Activated CD4-positive, alpha-beta T cell treated with anti-CD3 and anti-CD28 coated beads for 36 hours (primary cell): ENCODE data around the gene DCAF8L2. TPM values are rescaled to one million over a fixed set of nuclear protein-coding genes. Genes with fewer than 3 reads are reported as not detected.

Source experiments
- ATAC-seq: fragments of 200-7000 bp; cut with Tn5 transposase; one replicate; pipeline ENCODE4 v1.10.0; 2021; ENCODE audit warnings: mild to moderate bottlenecking, moderate library complexity
- CTCF ChIA-PET: fragments of 350-600 bp; sonication (Branson Sonifier 250); formaldehyde crosslinking; loops from one replicate; lab custom pipeline; 2021; ENCODE audit warnings: antibody characterized with exemption; lab: Charles Lee
- POLR2A ChIA-PET: fragments of 350-600 bp; sonication (Branson Sonifier 250); formaldehyde crosslinking; loops from one replicate; lab custom pipeline; 2021; ENCODE audit warnings: antibody characterized with exemption, inconsistent platforms; lab: Charles Lee
- DNase-seq: peaks from one replicate; pipeline ENCODE4 v3.0.0-alpha.2; 2020
- H3K27ac Mint-ChIP-seq: one replicate; pipeline ENCODE4 v1.8.0; 2021; ENCODE audit warnings: mixed read lengths
- H3K27me3 Mint-ChIP-seq: one replicate; pipeline ENCODE4 v1.8.0; 2021; ENCODE audit warnings: mixed read lengths
- H3K36me3 Mint-ChIP-seq: one replicate; pipeline ENCODE4 v1.8.0; 2021; ENCODE audit warnings: low read depth, mixed read lengths
- H3K4me1 Mint-ChIP-seq: one replicate; pipeline ENCODE4 v1.8.0; 2021; ENCODE audit warnings: mixed read lengths
- H3K4me3 Mint-ChIP-seq: one replicate; pipeline ENCODE4 v1.8.0; 2021; ENCODE audit warnings: mild to moderate bottlenecking, moderate library complexity, mixed read lengths
- H3K9me3 Mint-ChIP-seq: one replicate; pipeline ENCODE4 v1.8.0; 2021; ENCODE audit warnings: low read depth, mixed read lengths
- intact Hi-C, 2 experiments: fragments of 100-400 bp; cut with DNase I in 1 of 2; cut with micrococcal nuclease in 1 of 2; formaldehyde crosslinking; loops; one replicate each; pipeline versions ENCODE4 v1.14.2 to v1.15.1; 2022 to 2024; cut with DNase I, micrococcal nuclease
- total RNA-seq, 2 experiments: library from RNA; stranded (reverse); gene quantifications; one replicate each; pipeline ENCODE4 v1.2.3, GENCODE V29; 2021

Gene DCAF8L2
- total RNA-seq, 2 experiments from 2014 or later, result not detected

- POLR2A ChIA-PET, result no interaction called here
- no peak overlapping the region for H3K27ac Mint-ChIP-seq
Measured at GRCh38 chrX:27751976-27752375, 161.8 kb downstream of the DCAF8L2 start.

GRCh38 chrX:27765718-27766117 lies 175.6 kb downstream of the DCAF8L2 start:
- Mint-ChIP-seq H3K9me3 (peaks cover 1% of the 10 kb centered on the region), H3K27ac (no peak overlapping the region), H3K4me1 (no peaks in the 10 kb centered on the region), H3K36me3 (no peaks in the 10 kb centered on the region), H3K27me3 (no peaks in the 10 kb centered on the region), H3K4me3 (no peak overlapping the region)
- DNase-seq, result no peak
- ChIA-PET POLR2A (no interaction called here), CTCF (no interaction called here)
- ATAC-seq, result no peak
- intact Hi-C loops, result no loop called here

More at GRCh38 chrX:27751976-27752375, 161.8 kb downstream of the DCAF8L2 start:
- no peak overlapping the region for H3K4me3 Mint-ChIP-seq
- intact Hi-C loops, result no loop called here
- no peaks in the 10 kb centered on the region for H3K27me3 Mint-ChIP-seq
- no peaks in the 10 kb centered on the region for H3K4me1 Mint-ChIP-seq
- DNase-seq (no peak), ATAC-seq (no peak)
- CTCF ChIA-PET, result no interaction called here
- H3K9me3 Mint-ChIP-seq, result peaks cover 2% of the 10 kb centered on the region
- H3K36me3 Mint-ChIP-seq, result no peaks in the 10 kb centered on the region

DNA sequence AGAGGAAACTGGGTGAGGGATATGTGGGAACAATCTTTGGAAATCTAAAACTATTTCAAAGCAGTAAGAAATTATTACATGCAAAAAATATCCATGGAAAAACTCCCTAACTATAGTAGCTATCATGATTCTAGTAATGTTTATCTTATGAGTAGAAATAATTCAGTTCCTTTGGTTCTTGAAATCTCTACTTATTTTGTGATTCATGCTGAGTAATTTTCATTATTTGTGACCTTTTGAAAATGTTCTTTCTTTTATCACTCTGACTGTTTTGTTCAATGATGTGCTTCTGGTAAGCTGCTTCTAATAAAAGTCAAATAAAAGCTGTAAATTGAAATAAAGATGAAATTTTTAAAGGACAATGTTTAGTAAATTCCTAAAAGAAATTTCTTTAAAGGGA lies 177.2 kb downstream of the DCAF8L2 start:
- ATAC-seq (no peak), DNase-seq (no peak)
- ChIA-PET CTCF (no interaction called here), POLR2A (no interaction called here)
- H3K4me3 Mint-ChIP-seq, result no peak overlapping the region
- no peaks in the 10 kb centered on the region for H3K27me3 Mint-ChIP-seq
- intact Hi-C loops, result no loop called here
- no peaks in the 10 kb centered on the region for H3K4me1 Mint-ChIP-seq
- H3K9me3 Mint-ChIP-seq, result peaks cover 4% of the 10 kb centered on the region
- H3K36me3 Mint-ChIP-seq, result no peaks in the 10 kb centered on the region
- no peak overlapping the region for H3K27ac Mint-ChIP-seq

GRCh38 chrX:27775984-27776383 lies 185.8 kb downstream of the DCAF8L2 start:
- ChIA-PET POLR2A (no interaction called here), CTCF (no interaction called here)
- Mint-ChIP-seq H3K27ac (no peak overlapping the region), H3K27me3 (no peaks in the 10 kb centered on the region), H3K36me3 (no peaks in the 10 kb centered on the region), H3K9me3 (peaks cover 3% of the 10 kb centered on the region), H3K4me3 (no peak overlapping the region), H3K4me1 (no peaks in the 10 kb centered on the region)
- ATAC-seq (no peak), DNase-seq (no peak)
- intact Hi-C loops, result no loop called here

- Mint-ChIP-seq H3K27ac (no peak overlapping the region), H3K4me3 (no peak overlapping the region), H3K27me3 (no peaks in the 10 kb centered on the region), H3K36me3 (no peaks in the 10 kb centered on the region), H3K9me3 (no peaks in the 10 kb centered on the region), H3K4me1 (no peaks in the 10 kb centered on the region)
- CTCF ChIA-PET, result no interaction called here
- intact Hi-C loops, result no loop called here
- ATAC-seq (no peak), DNase-seq (no peak)
- POLR2A ChIA-PET, result no interaction called here
Measured at GRCh38 chrX:27796640-27797257, 206.6 kb downstream of the DCAF8L2 start.

- Mint-ChIP-seq H3K9me3 (peaks cover 1% of the 10 kb centered on the region), H3K36me3 (no peaks in the 10 kb centered on the region)
Measured at GRCh38 chrX:27797575-27797974, 207.4 kb downstream of the DCAF8L2 start.

More at GRCh38 chrX:27797575-27797974, 207.4 kb downstream of the DCAF8L2 start:
- POLR2A ChIA-PET, result no interaction called here
- Mint-ChIP-seq H3K27ac (no peak overlapping the region), H3K27me3 (no peaks in the 10 kb centered on the region), H3K4me3 (no peak overlapping the region), H3K4me1 (no peaks in the 10 kb centered on the region)
- CTCF ChIA-PET, result no interaction called here
- intact Hi-C loops, result no loop called here
- ATAC-seq (no peak), DNase-seq (no peak)

Other genes with a start within 250 kb of the DCAF8L2 start
- not detected for gene PPP4R3C, start 127.0 kb upstream of the DCAF8L2 start, total RNA-seq
- gene MAGEB10, start 217.6 kb downstream of the DCAF8L2 start, total RNA-seq, result not detected